GM19023 (cell line): ENCODE measurements around the gene GNL2.
"Not testable (repeated sequence)": the region's sequence is repeated elsewhere in the genome, so short reads cannot be mapped to it uniquely, and the experiment has no call there.

Source experiments
- ATAC-seq: cut with Tn5 transposase; IDR thresholded peaks from one replicate; pipeline ENCODE4 v1.9.1; 2021; ENCODE audit warnings: mild to moderate bottlenecking, moderate library complexity; ENCODE audit not compliant: unreplicated experiment

The GNL2 gene

DNA sequence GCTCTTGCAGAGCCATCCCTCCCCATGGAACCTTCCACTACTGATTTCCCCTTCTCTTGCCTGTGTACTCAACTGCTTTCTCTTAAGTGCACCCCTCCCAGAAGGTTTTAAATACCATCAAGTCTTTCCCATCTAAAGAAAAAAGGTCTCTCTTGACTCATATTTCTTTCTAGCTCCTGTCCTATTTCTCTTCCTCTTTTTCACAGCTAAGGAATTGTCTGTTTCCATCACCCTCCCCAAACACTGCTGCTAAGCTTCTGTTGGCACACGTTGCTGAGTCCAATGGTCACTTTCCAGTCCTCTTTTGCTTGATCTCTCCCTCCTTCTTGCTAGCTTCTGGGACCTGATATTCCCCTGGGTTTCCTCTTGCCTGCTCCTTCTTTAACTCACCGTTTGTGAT is 13.3 kb upstream of the GNL2 start:
- ATAC-seq = no peak

- ATAC-seq = no peak
Observed at GRCh38 chr1:37606481-37607263, 10.9 kb upstream of the GNL2 start.

GRCh38 chr1:37605806-37606474 is 10.2 kb upstream of the GNL2 start:
- ATAC-seq = no peak

- ATAC-seq = no peak
Observed at GRCh38 chr1:37605061-37605650, 9.4 kb upstream of the GNL2 start.

- ATAC-seq = no peak
Observed at GRCh38 chr1:37602750-37603694, 7.3 kb upstream of the GNL2 start.

DNA sequence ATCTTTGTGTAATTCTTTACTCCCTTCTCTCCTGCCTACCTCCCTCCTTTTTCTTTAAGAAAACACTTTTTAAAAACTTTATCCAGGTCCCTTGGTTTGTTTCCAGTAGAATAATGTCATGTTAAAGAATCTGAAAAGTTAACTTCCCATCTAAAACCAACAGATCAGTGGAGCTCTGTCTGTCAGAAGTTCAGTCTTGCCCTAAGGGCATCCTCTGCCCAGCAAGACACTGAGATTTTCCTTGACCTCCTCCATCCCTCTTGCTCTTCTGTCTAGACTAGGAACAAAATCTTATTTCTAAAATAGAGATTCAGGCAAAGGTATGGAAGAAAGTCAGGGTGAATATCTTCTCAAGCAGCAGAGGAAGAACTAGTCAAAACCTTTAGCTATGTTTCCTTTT is 5.7 kb upstream of the GNL2 start:
- no peak for ATAC-seq

GRCh38 chr1:37599940-37600339 is 4.2 kb upstream of the GNL2 start:
- ATAC-seq = no peak

- no peak for ATAC-seq
Observed at GRCh38 chr1:37596182-37596667, 488 bp upstream of the GNL2 start.

GRCh38 chr1:37593726-37594125 is 2.0 kb downstream of the GNL2 start:
- no peak for ATAC-seq

DNA sequence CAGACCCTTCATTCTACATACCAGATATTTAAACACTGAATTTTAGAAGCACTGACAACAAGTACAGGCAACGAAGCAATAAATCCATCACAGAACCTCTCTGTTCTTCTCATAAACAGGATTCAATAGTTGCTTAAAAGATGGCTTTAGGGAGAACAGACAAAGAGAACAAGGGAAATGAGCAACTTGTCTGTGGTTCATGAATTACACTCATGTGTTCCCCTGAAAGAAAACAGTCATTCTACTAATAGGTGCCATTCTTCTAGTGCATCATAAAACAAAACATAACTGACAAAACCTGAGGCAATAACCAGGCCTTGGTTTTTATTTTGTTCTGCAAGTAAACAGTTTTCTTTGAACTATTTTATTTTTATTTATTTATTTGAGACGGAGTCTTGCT is 6.8 kb downstream of the GNL2 start:
- ATAC-seq = no peak

- ATAC-seq = not testable (repeated sequence)
Observed at GRCh38 chr1:37584544-37584943, 11.2 kb downstream of the GNL2 start.

GRCh38 chr1:37575692-37576091 is 20.0 kb downstream of the GNL2 start:
- no peak for ATAC-seq

GRCh38 chr1:37574834-37575480 is 20.8 kb downstream of the GNL2 start:
- no peak for ATAC-seq

DNA sequence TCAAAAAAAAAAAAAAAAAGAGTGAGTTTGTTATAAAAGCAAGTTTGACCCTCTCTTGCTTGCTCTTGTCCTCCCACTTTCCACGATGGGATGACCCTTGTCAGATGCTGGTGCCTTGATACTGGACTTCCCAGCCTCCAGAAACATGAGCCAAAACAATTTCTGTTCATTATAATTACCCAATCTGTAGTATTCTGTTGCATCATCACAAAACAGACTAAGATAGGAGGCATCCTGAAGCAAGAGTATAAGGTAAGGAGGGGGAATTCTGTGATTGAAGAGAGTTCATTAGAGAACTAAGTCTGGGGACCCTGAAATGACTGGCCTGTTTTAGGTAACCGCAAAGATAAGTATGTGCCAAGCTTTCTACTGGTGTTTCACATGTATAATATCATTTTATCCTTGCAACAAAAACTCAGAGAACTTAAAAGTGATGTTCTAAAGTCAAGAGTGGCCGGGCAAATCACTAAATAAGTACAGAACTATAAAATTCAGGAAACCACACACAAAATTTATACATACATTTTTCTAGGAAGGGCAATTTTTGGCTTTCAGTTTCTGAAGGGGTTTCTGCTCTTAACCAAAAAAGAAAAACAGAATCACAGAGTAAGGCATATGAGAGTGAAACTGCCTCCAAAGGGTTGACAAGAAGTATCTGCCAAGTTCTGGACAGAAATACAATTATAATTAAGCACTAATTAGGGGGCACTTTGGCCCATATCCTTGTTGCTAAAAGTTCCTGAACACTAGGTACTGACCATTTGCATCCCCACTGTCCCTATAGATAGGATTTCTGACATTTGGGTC is 25.0 kb downstream of the GNL2 start:
- no peak for ATAC-seq

DNA sequence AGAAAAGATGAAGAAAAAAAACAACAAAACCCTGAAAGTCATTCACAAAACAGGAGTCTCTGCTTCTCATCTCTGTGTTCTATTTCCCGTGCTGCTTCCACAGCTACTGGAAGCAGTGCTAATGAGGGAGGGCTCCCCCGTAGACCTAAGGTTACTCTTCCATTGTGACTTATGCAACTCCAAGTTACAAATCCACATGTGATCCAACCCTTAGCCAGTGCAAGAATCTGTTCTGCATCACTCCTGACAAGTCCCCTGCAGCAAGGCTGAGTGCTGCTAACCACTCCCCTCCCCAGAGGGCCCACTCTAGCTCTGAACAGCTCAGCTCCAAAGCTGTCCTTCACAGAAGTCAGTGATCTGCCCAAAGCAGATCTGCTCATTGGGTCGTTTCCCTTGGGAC is 28.7 kb downstream of the GNL2 start:
- no peak for ATAC-seq

DNA sequence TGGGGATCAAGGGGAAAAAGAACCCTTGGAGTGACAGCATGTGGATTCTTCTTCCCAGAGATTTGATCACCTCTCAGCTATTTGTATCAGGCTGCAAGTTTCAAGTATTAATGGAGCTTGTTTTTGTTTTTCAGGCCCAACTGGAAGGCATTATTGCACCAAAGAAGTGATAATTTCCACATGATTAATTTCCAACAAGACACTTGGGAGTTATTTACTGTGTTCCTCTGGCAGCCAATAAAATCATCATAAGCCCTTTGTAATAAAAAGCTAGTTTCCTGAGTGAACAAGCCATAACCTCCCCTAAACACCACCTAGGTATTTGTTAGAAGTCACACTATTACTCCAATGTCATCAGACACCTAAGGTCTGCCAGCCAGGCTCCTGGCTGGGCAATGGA is 30.8 kb downstream of the GNL2 start:
- no peak for ATAC-seq

DNA sequence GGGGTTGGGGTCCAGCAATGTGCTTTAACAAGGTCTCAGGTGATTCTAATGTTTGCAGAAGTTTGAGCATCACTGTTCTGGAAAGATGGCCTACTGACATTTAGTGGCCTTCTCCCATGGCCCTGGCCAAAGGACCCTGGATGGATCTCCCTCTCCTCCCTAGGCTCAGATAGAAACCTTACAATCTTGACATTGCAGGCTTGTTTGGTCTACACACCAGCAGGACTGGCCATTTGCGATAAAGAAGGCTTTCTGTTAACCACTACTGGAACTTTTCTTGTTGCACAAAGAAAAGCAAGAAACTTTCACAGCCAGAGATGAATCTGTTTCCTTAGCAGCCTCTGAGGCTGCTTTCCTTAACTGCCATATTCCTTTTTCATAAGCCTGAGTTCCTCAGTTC is 32.8 kb downstream of the GNL2 start:
- ATAC-seq = no peak

- ATAC-seq = no peak
Observed at GRCh38 chr1:37561133-37562132, 34.3 kb downstream of the GNL2 start.
